K562 (cell line): ENCODE data around the gene DSTYK. TPM values are rescaled to one million over a fixed set of nuclear protein-coding genes. Genes with fewer than 3 reads are reported as not detected.

Source experiments
- ATAC-seq: fragments of 200-7000 bp; cut with Tn5 transposase; 3 replicates; pipeline ENCODE4 v1.9.1; 2020; ENCODE audit warnings: moderate library complexity
- BruUV-seq: library from RNA; stranded (reverse); fragments of 400-500 nt; replicated peaks from 2 replicates; lab custom pipeline; 2021; lab: Mats Ljungman, UMichigan
- CTCF ChIA-PET: fragments of 300-600 bp; formaldehyde crosslinking; extraction: SDS; loops from one replicate; lab custom pipeline; 2021; ENCODE audit warnings: low intra/inter-chr PET ratio; lab: Yijun Ruan, JAX
- POLR2A ChIA-PET: fragments of 300-600, 350-650 bp; sonication (Branson Sonifier 250); formaldehyde crosslinking; extraction: SDS; loops from one replicate; lab custom pipeline; 2021; ENCODE audit warnings: antibody characterized with exemption, inconsistent platforms; lab: Yijun Ruan, JAX
- DNase-seq, 4 experiments: peaks; one replicate each; pipeline versions ENCODE4 v3.0.0 to v3.0.0-alpha.2; 2011 to 2018; ENCODE audit warnings: low spot score in 3 of 4, mixed read lengths in 3 of 4; ENCODE audit errors: extremely low read depth in 1 of 4
- FAIRE-seq: peaks from 2 replicates; lab custom pipeline; 2011; peaks lifted over from hg19 to GRCh38; lab: Jason Lieb, UNC
- H2AFZ ChIP-seq: 2 replicates; pipeline ENCODE4 v1.6.0; 2011; ENCODE audit warnings: low read depth, low read length, control low read depth, inconsistent platforms
- H3K27ac ChIP-seq: fragments of 200-600 bp; 3 replicates; pipeline ENCODE4 v1.8.0; 2011; ENCODE audit warnings: low read depth, mild to moderate bottlenecking, control low read depth, inconsistent platforms, low read length, moderate library complexity, mixed read lengths; ENCODE audit errors: extremely low read depth
- H3K27me3 ChIP-seq, 2 experiments: fragments of 300-600 bp in 1 of 2; 2 replicates in 1 of 2; 3 replicates in 1 of 2; pipeline versions ENCODE4 v1.6.0 to v1.8.0; 2011; ENCODE audit warnings: inconsistent platforms in 2 of 2, low read length in 2 of 2, mild to moderate bottlenecking in 1 of 2, mixed read lengths in 1 of 2, moderate library complexity in 1 of 2; ENCODE audit not compliant: control insufficient read depth in 2 of 2, insufficient read depth in 2 of 2
- H3K36me3 ChIP-seq: fragments of 300-600 bp; 3 replicates; pipeline ENCODE4 v1.8.0; 2011; ENCODE audit warnings: mild to moderate bottlenecking, low read length, inconsistent platforms; ENCODE audit not compliant: control insufficient read depth, insufficient read depth
- H3K4me1 ChIP-seq, 2 experiments: fragments of 200-600 bp in 1 of 2; replicated peaks in 1 of 2; 2 replicates in 1 of 2; 3 replicates in 1 of 2; pipeline versions ENCODE4 v1.5.1 to v1.8.0; 2011; ENCODE audit warnings: inconsistent platforms in 2 of 2, low read length in 2 of 2, mild to moderate bottlenecking in 1 of 2, mixed read lengths in 1 of 2, moderate library complexity in 1 of 2; ENCODE audit not compliant: control insufficient read depth in 2 of 2, insufficient read depth in 2 of 2
- H3K4me2 ChIP-seq: 2 replicates; pipeline ENCODE4 v1.6.1; 2011; ENCODE audit warnings: low read length, control low read depth, inconsistent platforms, mixed read lengths; ENCODE audit not compliant: insufficient read depth
- H3K4me3 ChIP-seq: fragments of 200-600 bp; sonication (generic), shearing (Covaris generic); 2 replicates; pipeline ENCODE4 v1.5.1; 2016; ENCODE audit warnings: control low read depth, inconsistent platforms
- H3K79me2 ChIP-seq: fragments of 200-600 bp; 3 replicates; pipeline ENCODE4 v1.8.0; 2011; ENCODE audit warnings: low read length, inconsistent platforms; ENCODE audit not compliant: control insufficient read depth, insufficient read depth
- H3K9ac ChIP-seq, 2 experiments: 2 replicates each; pipeline versions ENCODE4 v1.6.0 to v1.6.1; 2011; ENCODE audit warnings: low read depth in 2 of 2, low read length in 2 of 2, control low read depth in 1 of 2, inconsistent platforms in 1 of 2, mild to moderate bottlenecking in 1 of 2, mixed read lengths in 1 of 2; ENCODE audit not compliant: insufficient read depth in 1 of 2
- H3K9me1 ChIP-seq: one replicate; pipeline ENCODE4 v1.6.0; 2011; ENCODE audit warnings: inconsistent platforms, mild to moderate bottlenecking, low read length, moderate library complexity; ENCODE audit not compliant: control insufficient read depth, insufficient read depth
- H3K9me3 ChIP-seq: replicated peaks from 2 replicates; pipeline ENCODE4 v1.5.1; 2011; ENCODE audit warnings: low read depth, low read length, inconsistent platforms; ENCODE audit not compliant: control insufficient read depth, insufficient read depth
- H4K20me1 ChIP-seq: replicated peaks from 2 replicates; pipeline ENCODE4 v1.6.1; 2011; ENCODE audit warnings: low read length, inconsistent platforms, mixed read lengths; ENCODE audit not compliant: control insufficient read depth, insufficient read depth
- ARID1B ChIP-seq: fragments of 450-650 bp; IDR thresholded peaks from 2 replicates; pipeline ENCODE4 v1.6.1; 2016; ENCODE audit warnings: antibody characterized with exemption, mild to moderate bottlenecking, inconsistent platforms
- HMGN3 ChIP-seq: IDR thresholded peaks from 2 replicates; pipeline ENCODE4 v1.6.1; 2011; ENCODE audit warnings: borderline replicate concordance, low read depth, mild to moderate bottlenecking, mixed read lengths, low read length; ENCODE audit not compliant: insufficient read length; ENCODE audit errors: extremely low read depth
- SOX6 ChIP-seq: fragments of 450-650 bp; IDR thresholded peaks from 2 replicates; pipeline ENCODE4 v1.6.1; 2014; ENCODE audit warnings: mild to moderate bottlenecking
- TAF9B ChIP-seq: fragments of 450-650 bp; IDR thresholded peaks from 2 replicates; pipeline ENCODE4 v1.6.1; 2018; ENCODE audit warnings: mild to moderate bottlenecking; ENCODE audit not compliant: partially characterized antibody
- ZFP36 ChIP-seq: fragments of 150-350 bp; IDR thresholded peaks from 2 replicates; pipeline ENCODE4 v1.6.1; 2018; ENCODE audit warnings: low read length, low read depth; ENCODE audit not compliant: partially characterized antibody
- WGBS: fragments of 100-300 bp; shearing (Covaris generic); methylation state at CpG from one replicate; pipeline ENCODE4 v1.1.6; 2016; ENCODE audit warnings: low coverage, mixed read lengths; ENCODE audit not compliant: insufficient coverage; ENCODE audit errors: missing lambda C conversion rate; 5-methylcytosine and 5-hydroxymethylcytosine counted together
- in situ Hi-C: fragments of 300-500 bp; cut with MboI; formaldehyde crosslinking; loops from 4 replicates; pipeline ENCODE4 v1.15.0; 2018; ENCODE audit warnings: inconsistent platforms, mixed read lengths
- intact Hi-C: fragments of 100-400 bp; cut with micrococcal nuclease; formaldehyde crosslinking; loops from 2 replicates; pipeline ENCODE4 v1.14.2; 2022
- polyA plus RNA-seq, 8 experiments: library from polyadenylated mRNA; depleted of rRNA in 4 of 8; stranded (reverse) in 5 of 8; unstranded in 3 of 8; fragments of >200 nt; fragmentation: Nextera tagmentation in 2 of 8; fragmentation: Illumina TruSeq in 1 of 8; extraction: Ambion mirVana in 2 of 8; extraction: Trizol in 1 of 8; gene quantifications; 2 replicates each; pipeline versions ENCODE4 v1.2.1 to v1.2.3, GENCODE V29; 2011 to 2014; ENCODE audit warnings: inconsistent platforms in 1 of 8, missing spikeins in 1 of 8
- total RNA-seq, 7 experiments: library from RNA; depleted of rRNA in 6 of 7; stranded (reverse); fragments of >200 nt in 6 of 7; fragmentation: Illumina TruSeq in 2 of 7; extraction: Trizol in 2 of 7; gene quantifications; 2 replicates each; pipeline versions ENCODE4 v1.2.1 to v1.2.3, GENCODE V29; 2011 to 2021; ENCODE audit warnings: low replicate concordance in 1 of 7
- TF ChIP-seq, protein P1 (sequence below): IDR thresholded peaks from 2 replicates; pipeline ENCODE4 v1.6.1; 2011; ENCODE audit warnings: borderline replicate concordance, low read depth, mild to moderate bottlenecking, moderate library complexity, low read length; ENCODE audit not compliant: insufficient read depth, poor library complexity, severe bottlenecking
- TF ChIP-seq, protein P2 (sequence below): fragments of 450-650 bp; IDR thresholded peaks from 2 replicates; pipeline ENCODE4 v1.6.1; 2016; ENCODE audit warnings: missing biosample characterization, missing genetic modification characterization
- TF ChIP-seq, protein P3 (sequence below): fragments of 450-650 bp; IDR thresholded peaks from 2 replicates; pipeline ENCODE4 v1.6.1; 2016
- TF ChIP-seq, protein P4 (sequence below), 2 experiments: IDR thresholded peaks in 1 of 2; conservative IDR thresholded peaks in 1 of 2; 2 replicates each; pipeline ENCODE4 v1.6.1; 2016; ENCODE audit warnings: low read depth in 2 of 2, mild to moderate bottlenecking in 1 of 2, missing compliant biosample characterization in 1 of 2, missing genetic modification characterization in 1 of 2, moderate library complexity in 1 of 2

DSTYK gene
- total and polyA plus RNA-seq, 9 of the 15 experiments (the other 6 are each of a cell fraction or from before 2014, with no cell fraction given) = 4.2 to 7.1 (median 6.2) TPM

DNA sequence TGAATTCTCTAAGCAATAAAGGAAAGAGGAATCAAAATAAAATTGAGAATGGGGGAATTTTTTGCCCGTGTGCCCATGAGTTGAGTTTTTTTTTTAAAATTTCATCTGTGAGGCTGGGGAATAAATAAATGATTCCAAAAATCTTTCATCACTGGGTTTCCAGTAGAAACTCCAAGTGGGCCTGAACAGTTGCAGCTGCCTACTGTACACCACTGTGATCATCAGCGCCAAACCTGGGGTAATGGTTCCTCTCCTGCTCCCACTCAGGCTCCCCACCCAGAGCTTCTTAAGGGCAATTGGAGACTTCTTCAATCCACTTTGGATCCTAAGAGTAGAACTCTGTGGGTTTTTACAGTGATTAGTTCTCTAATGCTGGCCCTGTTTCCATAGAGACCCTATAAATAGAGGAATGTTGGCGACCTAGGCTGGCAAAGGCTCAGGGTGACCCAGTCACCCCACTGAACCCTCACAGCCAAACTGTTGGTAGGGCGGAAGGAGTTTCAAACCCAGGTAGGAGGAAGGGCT is 25.5 kb upstream of the DSTYK start (continued):
- TF ChIP-seq, protein P1, sequence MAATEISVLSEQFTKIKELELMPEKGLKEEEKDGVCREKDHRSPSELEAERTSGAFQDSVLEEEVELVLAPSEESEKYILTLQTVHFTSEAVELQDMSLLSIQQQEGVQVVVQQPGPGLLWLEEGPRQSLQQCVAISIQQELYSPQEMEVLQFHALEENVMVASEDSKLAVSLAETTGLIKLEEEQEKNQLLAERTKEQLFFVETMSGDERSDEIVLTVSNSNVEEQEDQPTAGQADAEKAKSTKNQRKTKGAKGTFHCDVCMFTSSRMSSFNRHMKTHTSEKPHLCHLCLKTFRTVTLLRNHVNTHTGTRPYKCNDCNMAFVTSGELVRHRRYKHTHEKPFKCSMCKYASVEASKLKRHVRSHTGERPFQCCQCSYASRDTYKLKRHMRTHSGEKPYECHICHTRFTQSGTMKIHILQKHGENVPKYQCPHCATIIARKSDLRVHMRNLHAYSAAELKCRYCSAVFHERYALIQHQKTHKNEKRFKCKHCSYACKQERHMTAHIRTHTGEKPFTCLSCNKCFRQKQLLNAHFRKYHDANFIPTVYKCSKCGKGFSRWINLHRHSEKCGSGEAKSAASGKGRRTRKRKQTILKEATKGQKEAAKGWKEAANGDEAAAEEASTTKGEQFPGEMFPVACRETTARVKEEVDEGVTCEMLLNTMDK = no peak
- TF ChIP-seq ZFP36 (no peak), HMGN3 (no peak), TAF9B (no peak)
- TF ChIP-seq, protein P2, sequence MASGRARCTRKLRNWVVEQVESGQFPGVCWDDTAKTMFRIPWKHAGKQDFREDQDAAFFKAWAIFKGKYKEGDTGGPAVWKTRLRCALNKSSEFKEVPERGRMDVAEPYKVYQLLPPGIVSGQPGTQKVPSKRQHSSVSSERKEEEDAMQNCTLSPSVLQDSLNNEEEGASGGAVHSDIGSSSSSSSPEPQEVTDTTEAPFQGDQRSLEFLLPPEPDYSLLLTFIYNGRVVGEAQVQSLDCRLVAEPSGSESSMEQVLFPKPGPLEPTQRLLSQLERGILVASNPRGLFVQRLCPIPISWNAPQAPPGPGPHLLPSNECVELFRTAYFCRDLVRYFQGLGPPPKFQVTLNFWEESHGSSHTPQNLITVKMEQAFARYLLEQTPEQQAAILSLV (tag) = no peak

DNA sequence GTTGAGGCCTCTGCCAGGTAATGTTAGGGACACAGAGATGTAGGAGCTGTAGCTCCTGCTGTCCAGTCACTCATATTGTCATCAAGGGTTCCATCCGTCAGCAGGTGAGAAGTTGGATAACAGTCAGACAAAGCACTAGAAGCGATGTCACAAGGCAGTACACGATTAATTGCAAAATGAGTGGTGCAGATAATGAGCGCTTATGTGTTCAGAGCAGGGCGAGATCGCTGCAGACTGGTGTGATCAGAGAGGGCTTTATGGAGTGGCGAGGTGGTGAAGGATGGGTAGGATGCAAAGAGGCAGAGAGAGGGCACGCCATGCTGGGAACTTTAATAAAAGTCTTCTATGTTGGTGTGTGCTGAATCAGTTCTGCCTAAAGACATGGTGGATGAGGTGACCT is 25.0 kb upstream of the DSTYK start:
- no TSS peak for BruUV-seq
- TF ChIP-seq SOX6 (peak; percentile 44), ARID1B (peak; percentile 38; the same call in 1 of the 2 replicates)
- TF ChIP-seq, protein P3, sequence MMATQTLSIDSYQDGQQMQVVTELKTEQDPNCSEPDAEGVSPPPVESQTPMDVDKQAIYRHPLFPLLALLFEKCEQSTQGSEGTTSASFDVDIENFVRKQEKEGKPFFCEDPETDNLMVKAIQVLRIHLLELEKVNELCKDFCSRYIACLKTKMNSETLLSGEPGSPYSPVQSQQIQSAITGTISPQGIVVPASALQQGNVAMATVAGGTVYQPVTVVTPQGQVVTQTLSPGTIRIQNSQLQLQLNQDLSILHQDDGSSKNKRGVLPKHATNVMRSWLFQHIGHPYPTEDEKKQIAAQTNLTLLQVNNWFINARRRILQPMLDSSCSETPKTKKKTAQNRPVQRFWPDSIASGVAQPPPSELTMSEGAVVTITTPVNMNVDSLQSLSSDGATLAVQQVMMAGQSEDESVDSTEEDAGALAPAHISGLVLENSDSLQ = peak; percentile 31; the same call in 1 of the 2 replicates
- TF ChIP-seq, protein P4, sequence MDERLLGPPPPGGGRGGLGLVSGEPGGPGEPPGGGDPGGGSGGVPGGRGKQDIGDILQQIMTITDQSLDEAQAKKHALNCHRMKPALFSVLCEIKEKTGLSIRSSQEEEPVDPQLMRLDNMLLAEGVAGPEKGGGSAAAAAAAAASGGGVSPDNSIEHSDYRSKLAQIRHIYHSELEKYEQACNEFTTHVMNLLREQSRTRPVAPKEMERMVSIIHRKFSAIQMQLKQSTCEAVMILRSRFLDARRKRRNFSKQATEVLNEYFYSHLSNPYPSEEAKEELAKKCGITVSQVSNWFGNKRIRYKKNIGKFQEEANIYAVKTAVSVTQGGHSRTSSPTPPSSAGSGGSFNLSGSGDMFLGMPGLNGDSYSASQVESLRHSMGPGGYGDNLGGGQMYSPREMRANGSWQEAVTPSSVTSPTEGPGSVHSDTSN (CRISPR knock-in tag; IDR thresholded peaks at IDR 0.05; ENCODE audit: low read depth) = no peak
- TF ChIP-seq, protein P4 (tag; conservative IDR thresholded peaks at IDR 0.05; ENCODE audit: low read depth) = peak; percentile 36; the same call in 1 of the 2 replicates

More for the DNA sequence above, 25.0 kb upstream of the DSTYK start:
- ATAC-seq = no peak
- ChIA-PET CTCF (interaction anchor here (0.5 kb wide), 1 partner anchor 22 kb away, joined by 4 read pairs; no protein-coding TSS in a partner anchor), POLR2A (interaction anchor here (0.5 to 3.0 kb wide), 3 partner anchors 15 to 117 kb away, joined by 3 to 14 read pairs (median 7); no protein-coding TSS in a partner anchor)
- peak; percentile 32 for FAIRE-seq
- Histone ChIP-seq H3K9ac (no peak overlapping the region), H3K4me2 (no peak overlapping the region), H3K36me3 (no peaks in the 10 kb centered on the region), H3K79me2 (no peaks in the 10 kb centered on the region), H3K4me1 (peaks cover 12 to 23% of the 10 kb centered on the region in 2 experiments), H3K27me3 (peaks cover 0 to 5% of the 10 kb centered on the region in 2 experiments; a peak in 1 of 5 replicates), H4K20me1 (no peaks in the 10 kb centered on the region), H3K9me1 (no peaks in the 10 kb centered on the region), H3K9me3 (no peaks in the 10 kb centered on the region), H3K4me3 (no peak overlapping the region), H3K27ac (no peak overlapping the region), H2AFZ (no peak overlapping the region)
- intact Hi-C loops = no loop called here
- in situ Hi-C loops = no loop called here
- DNase-seq = peak in 1 of 4 experiments; percentile 27
- 43% methylated on average over 8 of the region's 8 CpGs for WGBS
